GM12874 (cell line): ENCODE results near the gene PDCD2L.

ENCODE experiments used
- TF ChIP-seq, protein P1 (sequence below): IDR thresholded peaks from 2 replicates; pipeline ENCODE4 v1.5.1; 2011; ENCODE audit warnings: low read depth, mild to moderate bottlenecking, control low read depth, low read length, moderate library complexity; ENCODE audit not compliant: insufficient read depth

The PDCD2L gene

GRCh38 chr19:34393629-34394028 is 10.6 kb upstream of the PDCD2L start:
- TF ChIP-seq, protein P1, sequence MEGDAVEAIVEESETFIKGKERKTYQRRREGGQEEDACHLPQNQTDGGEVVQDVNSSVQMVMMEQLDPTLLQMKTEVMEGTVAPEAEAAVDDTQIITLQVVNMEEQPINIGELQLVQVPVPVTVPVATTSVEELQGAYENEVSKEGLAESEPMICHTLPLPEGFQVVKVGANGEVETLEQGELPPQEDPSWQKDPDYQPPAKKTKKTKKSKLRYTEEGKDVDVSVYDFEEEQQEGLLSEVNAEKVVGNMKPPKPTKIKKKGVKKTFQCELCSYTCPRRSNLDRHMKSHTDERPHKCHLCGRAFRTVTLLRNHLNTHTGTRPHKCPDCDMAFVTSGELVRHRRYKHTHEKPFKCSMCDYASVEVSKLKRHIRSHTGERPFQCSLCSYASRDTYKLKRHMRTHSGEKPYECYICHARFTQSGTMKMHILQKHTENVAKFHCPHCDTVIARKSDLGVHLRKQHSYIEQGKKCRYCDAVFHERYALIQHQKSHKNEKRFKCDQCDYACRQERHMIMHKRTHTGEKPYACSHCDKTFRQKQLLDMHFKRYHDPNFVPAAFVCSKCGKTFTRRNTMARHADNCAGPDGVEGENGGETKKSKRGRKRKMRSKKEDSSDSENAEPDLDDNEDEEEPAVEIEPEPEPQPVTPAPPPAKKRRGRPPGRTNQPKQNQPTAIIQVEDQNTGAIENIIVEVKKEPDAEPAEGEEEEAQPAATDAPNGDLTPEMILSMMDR = no peak

GRCh38 chr19:34397853-34398252 is 6.3 kb upstream of the PDCD2L start:
- TF ChIP-seq, protein P1 = no peak

GRCh38 chr19:34399886-34400285 is 4.3 kb upstream of the PDCD2L start:
- TF ChIP-seq, protein P1 = no peak

DNA sequence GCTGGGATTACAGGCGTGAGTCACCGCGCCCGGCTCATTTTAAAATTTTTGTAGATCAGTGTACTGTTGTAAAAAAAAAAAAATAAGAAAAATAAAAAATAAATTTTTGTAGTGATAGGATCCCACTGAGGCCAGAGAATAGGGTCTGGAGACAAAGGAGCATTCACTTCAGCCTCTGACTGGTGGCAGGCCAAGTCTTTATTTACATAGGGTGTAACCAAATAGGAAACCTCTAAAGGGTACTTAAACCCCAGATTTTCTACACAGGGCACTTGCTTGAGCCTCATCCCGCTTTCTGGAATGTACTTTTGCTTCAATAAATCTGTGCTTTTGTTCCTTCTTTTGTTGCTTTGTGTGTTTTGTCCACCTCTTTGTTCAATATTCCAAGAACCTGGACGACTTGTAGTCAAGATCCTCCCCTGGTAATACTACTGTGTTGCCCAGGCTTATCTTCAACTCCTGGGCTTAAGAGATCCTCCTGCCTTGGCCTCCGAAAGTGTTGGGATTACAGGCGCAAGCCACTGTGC is 2.1 kb upstream of the PDCD2L start:
- TF ChIP-seq, protein P1 = no peak

DNA sequence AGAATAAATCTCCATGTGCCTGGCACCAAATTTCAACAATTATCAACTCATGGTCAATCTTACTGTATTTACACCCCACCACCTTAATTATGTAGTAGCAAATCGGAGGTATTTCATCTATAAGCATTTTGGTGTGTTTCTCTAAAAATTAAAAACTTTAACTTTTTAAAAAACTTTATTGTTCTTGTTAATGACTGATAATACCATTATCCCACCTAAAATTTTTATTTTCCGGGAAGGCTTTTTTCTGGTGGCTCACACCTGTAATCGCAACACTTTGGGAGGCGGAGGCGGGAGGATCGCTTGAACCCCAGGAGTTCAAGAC is 453 bp upstream of the PDCD2L start:
- TF ChIP-seq, protein P1 = no peak

GRCh38 chr19:34405892-34406660 is 1.9 kb downstream of the PDCD2L start:
- TF ChIP-seq, protein P1 = no peak

- TF ChIP-seq, protein P1 = no peak
These were observed 4.2 kb downstream of the PDCD2L start for GRCh38 chr19:34408411-34408810.
